Right lobe of liver (tissue), 6 donors: Measurements from ENCODE around the gene SCRN2. TPM values are rescaled to one million over a fixed set of nuclear protein-coding genes. Genes with fewer than 3 reads are reported as not detected.

ENCODE experiments used
- ATAC-seq, 4 donors: fragments of 200-7000 bp; cut with Tn5 transposase; one replicate each; pipeline ENCODE4 v1.9.1; 2020; ENCODE audit warnings: mild to moderate bottlenecking in 4 of 4, moderate library complexity in 4 of 4
- DNase-seq, 3 donors: peaks; one replicate each; pipeline ENCODE4 v3.0.0-alpha.2; 2020
- H3K27ac ChIP-seq, 3 donors: fragments of 200-600 bp; one replicate each; pipeline ENCODE4 v1.8.0; 2022
- H3K27me3 ChIP-seq, 2 donors: fragments of 200-600 bp; one replicate each; pipeline ENCODE4 v1.8.0; 2022
- H3K36me3 ChIP-seq, 4 donors: fragments of 200-600 bp; sonication (generic) in 1 of 4; one replicate each; pipeline versions ENCODE4 v1.5.1 to v1.8.0; 2017 to 2022; ENCODE audit warnings: control low read depth in 1 of 4
- H3K4me1 ChIP-seq, 4 donors: fragments of 200-600 bp; sonication (generic) in 1 of 4; one replicate each; pipeline versions ENCODE4 v1.5.1 to v1.8.0; 2017 to 2022; ENCODE audit warnings: control low read depth in 1 of 4
- H3K4me3 ChIP-seq, 3 donors: fragments of 200-600 bp; one replicate each; pipeline ENCODE4 v1.8.0; 2022
- H3K9me3 ChIP-seq, 4 donors: fragments of 200-600 bp; sonication (generic) in 1 of 4; one replicate each; pipeline versions ENCODE4 v1.5.1 to v1.8.0; 2017 to 2022; ENCODE audit warnings: control low read depth in 1 of 4
- POLR2A ChIP-seq: fragments of 450-650 bp; IDR thresholded peaks from one replicate; pipeline ENCODE4 v1.6.1; 2017; ENCODE audit warnings: antibody characterized with exemption, mild to moderate bottlenecking
- WGBS: methylation state at CpG from one replicate; pipeline ENCODE4 v1.1.6; 2018; ENCODE audit warnings: low coverage, low lambda C conversion rate; ENCODE audit not compliant: insufficient coverage; ENCODE audit errors: missing lambda C conversion rate; 5-methylcytosine and 5-hydroxymethylcytosine counted together
- intact Hi-C, 2 donors: fragments of 100-400 bp; cut with DNase I; formaldehyde crosslinking; loops; one replicate each; pipeline versions ENCODE4 v1.11.2 to v1.14.1; 2022
- total RNA-seq, 6 experiments: library from RNA; depleted of rRNA in 2 of 6; stranded (reverse); fragments of >200 nt in 2 of 6; fragmentation: NEBNext Ultra II Directional in 3 of 6; extraction: Animal tissue kit (Norgen Biotek cat#: 25700) in 3 of 6; gene quantifications; one replicate each; pipeline versions ENCODE4 v1.1.0 to v1.2.4, GENCODE V29; 2016 to 2023
- TF ChIP-seq, protein P1 (sequence below), 4 donors: fragments of 200-600 bp in 3 of 4; fragments of 450-650 bp in 1 of 4; IDR thresholded peaks; one replicate each; pipeline versions ENCODE4 v1.5.1 to v1.8.0; 2016 to 2022; ENCODE audit warnings: antibody characterized with exemption in 4 of 4, mild to moderate bottlenecking in 2 of 4
- donor health status: DM: no; HTN: yes; CAD: no.
- donor health status: DM: no; HTN: no; CAD: no.
- donor health status: DM: no; HTN: no; CAD: no.
- donor health status: DM: no; HTN: yes; CAD: no.
- donor health status: DM: no; HTN: yes; CAD: no.

Gene SCRN2
- total RNA-seq, 6 experiments from 2014 or later: 18.1 to 25.7 (median 19.6) TPM

GRCh38 chr17:47884427-47884740, 43.3 kb upstream of the SCRN2 start:
- WGBS: 52% methylated on average over 3 of the region's 5 CpGs
- ATAC-seq: no peak
- Histone ChIP-seq H3K36me3 (no peaks in the 10 kb centered on the region), H3K4me3 (no peak overlapping the region), H3K27me3 (no peaks in the 10 kb centered on the region), H3K27ac (no peak overlapping the region), H3K4me1 (no peaks in the 10 kb centered on the region), H3K9me3 (no peaks in the 10 kb centered on the region)
- intact Hi-C loops: no loop called here
- no peak for TF ChIP-seq POLR2A
- TF ChIP-seq, protein P1, sequence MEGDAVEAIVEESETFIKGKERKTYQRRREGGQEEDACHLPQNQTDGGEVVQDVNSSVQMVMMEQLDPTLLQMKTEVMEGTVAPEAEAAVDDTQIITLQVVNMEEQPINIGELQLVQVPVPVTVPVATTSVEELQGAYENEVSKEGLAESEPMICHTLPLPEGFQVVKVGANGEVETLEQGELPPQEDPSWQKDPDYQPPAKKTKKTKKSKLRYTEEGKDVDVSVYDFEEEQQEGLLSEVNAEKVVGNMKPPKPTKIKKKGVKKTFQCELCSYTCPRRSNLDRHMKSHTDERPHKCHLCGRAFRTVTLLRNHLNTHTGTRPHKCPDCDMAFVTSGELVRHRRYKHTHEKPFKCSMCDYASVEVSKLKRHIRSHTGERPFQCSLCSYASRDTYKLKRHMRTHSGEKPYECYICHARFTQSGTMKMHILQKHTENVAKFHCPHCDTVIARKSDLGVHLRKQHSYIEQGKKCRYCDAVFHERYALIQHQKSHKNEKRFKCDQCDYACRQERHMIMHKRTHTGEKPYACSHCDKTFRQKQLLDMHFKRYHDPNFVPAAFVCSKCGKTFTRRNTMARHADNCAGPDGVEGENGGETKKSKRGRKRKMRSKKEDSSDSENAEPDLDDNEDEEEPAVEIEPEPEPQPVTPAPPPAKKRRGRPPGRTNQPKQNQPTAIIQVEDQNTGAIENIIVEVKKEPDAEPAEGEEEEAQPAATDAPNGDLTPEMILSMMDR (IDR thresholded peaks at IDR 0.05): no peak
- peak in 1 of 3 donors; percentile 33 for DNase-seq

DNA sequence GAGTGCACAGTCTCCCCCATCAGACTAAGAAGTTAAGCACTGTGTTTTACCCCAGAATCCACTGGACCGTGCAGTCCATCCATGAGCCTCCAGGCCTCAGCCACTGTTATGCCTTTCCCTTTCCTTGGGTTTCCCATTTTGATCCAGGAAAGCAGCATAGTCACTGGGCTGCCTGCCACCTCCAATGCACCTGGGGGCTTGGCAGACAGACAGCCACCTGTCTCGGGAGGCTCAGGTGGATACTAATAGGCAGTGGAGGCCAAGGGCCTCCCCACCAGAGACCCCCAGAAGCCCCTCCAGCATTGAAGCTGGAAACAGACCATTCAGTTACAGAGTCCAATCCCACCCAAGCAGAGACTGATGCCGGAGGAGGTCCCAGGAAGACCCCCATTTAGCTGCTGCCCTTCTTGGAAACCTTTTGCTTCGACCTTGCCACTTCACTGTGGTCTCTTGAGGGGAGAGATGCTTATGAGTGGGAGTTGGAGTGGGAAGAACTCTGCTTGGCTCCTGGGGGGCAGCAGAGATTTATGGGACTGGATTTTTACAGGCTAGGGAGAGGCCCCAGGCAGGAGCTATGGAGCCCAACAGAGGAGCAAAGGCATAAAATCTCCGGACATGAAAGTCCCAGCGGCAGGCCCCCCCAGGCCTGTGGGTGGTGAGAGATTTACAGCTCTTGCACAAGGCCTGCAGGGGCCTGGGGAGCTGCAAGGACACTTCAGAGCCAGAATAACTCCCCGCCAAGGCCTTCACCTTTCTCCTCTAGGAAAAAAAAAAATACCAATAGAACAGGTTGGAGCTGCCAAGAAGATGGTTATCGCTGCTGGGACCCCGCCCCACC, 42.7 kb upstream of the SCRN2 start:
- intact Hi-C loops: no loop called here
- Histone ChIP-seq H3K27me3 (no peaks in the 10 kb centered on the region), H3K4me1 (no peaks in the 10 kb centered on the region), H3K36me3 (no peaks in the 10 kb centered on the region), H3K9me3 (no peaks in the 10 kb centered on the region), H3K4me3 (no peak overlapping the region), H3K27ac (no peak overlapping the region)
- ATAC-seq: no peak
- DNase-seq: peak in 1 of 3 donors; percentile 4
- no peak for TF ChIP-seq POLR2A
- TF ChIP-seq, protein P1 (IDR thresholded peaks at IDR 0.05): no peak
- 76% methylated on average over 3 of the region's 9 CpGs for WGBS

DNA sequence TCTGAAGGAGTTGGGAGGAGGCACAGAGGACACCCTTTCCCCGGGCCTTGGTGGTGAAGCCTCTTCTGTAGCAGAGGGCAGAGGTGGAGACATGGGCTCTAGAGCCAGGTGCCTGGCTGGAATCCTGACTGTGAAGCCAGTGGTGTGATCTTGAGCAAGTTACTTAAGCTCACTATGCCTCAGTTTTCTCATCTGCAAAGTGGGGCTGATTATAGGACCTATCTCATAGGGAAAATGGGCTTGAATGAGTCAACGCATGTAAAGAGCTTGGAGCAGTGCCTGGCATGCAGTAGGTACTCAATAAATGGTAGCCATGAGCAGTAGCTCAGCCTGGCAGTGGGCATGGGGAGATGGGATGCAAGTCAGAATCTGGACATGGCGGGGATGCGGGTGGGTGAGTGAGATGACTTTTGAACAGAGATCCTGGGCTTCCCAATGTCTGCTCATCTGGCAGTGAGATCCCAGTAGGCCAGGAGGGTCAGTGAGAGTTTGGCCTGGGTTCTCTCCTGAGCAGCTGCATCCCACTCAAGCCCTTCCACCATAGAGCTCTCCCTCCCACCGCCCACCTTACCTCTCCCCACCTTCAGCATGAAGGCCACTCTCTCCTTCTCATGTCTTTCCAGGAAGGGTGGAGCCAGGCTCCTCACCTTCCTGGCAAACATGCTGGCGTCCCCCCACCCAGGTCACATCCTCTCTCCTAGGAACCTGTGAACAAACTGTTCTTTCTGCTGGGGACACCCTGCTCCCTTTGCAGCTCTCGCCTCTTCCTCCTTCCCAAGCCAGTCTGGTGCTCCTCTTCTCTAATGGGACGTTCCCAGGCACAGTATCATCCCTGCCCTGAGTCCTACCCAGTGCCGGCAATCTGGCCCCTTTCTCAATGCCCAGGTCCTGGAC, 41.9 kb upstream of the SCRN2 start:
- DNase-seq (peak in 1 of 3 donors; percentile 14), ATAC-seq (peak in 1 of 4 donors; percentile 6)
- no peaks in the 10 kb centered on the region for H3K4me1 ChIP-seq
- 90% methylated on average over 2 of the region's 9 CpGs for WGBS
- no peak overlapping the region for H3K4me3 ChIP-seq
- TF ChIP-seq, protein P1 (IDR thresholded peaks at IDR 0.05): no peak
- no peak for TF ChIP-seq POLR2A
- H3K36me3 ChIP-seq: no peaks in the 10 kb centered on the region
- no peak overlapping the region for H3K27ac ChIP-seq
- H3K27me3 ChIP-seq: no peaks in the 10 kb centered on the region
- no peaks in the 10 kb centered on the region for H3K9me3 ChIP-seq
- intact Hi-C loops: no loop called here

DNA sequence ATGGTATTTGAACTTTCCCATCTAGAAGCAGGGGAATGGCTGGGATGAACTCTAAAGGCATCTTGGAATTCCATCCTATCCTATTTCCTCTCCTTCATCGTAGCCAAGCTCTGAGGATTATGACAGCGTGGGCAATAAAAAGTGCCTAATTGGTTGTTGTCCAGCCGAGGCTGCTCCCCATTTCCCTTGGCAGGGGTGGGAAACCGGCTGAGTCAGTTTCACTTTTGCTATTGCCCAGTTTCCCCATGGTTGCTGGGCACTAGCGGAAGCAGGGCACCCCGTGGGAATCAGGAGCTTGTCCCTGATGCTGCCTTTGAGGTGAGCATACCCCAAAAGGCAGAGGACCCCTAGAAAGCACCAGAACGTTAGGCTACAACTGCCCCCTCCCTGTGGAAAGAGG, 41.2 kb upstream of the SCRN2 start:
- WGBS: 30% methylated on average over 2 of the region's 7 CpGs
- intact Hi-C loops: no loop called here
- no peak overlapping the region for H3K4me3 ChIP-seq
- no peaks in the 10 kb centered on the region for H3K9me3 ChIP-seq
- no peaks in the 10 kb centered on the region for H3K36me3 ChIP-seq
- ATAC-seq: peak; percentile 10 to 53 (median 41)
- TF ChIP-seq POLR2A: no peak
- TF ChIP-seq, protein P1 (IDR thresholded peaks at IDR 0.05): no peak
- no peaks in the 10 kb centered on the region for H3K27me3 ChIP-seq
- peak in 1 of 3 donors; percentile 37 for DNase-seq
- no peak overlapping the region for H3K27ac ChIP-seq
- no peaks in the 10 kb centered on the region for H3K4me1 ChIP-seq
